GM15510 (cell line): ENCODE measurements around the gene STXBP6.

Experiments used
- POLR2A ChIP-seq: IDR thresholded peaks from 3 replicates; pipeline ENCODE4 v1.6.1; 2011; ENCODE audit warnings: borderline replicate concordance; ENCODE audit not compliant: insufficient read length; ENCODE audit errors: extremely low read depth

Gene STXBP6

GRCh38 chr14:25049568-25050268, at the start of gene STXBP6:
TSS of gene STXBP6 (minus strand) at chr14:25050147. CDS start at chr14:24974818, 75,329 bp downstream.
- TF ChIP-seq POLR2A = no peak

- no peak for TF ChIP-seq POLR2A
Observed at GRCh38 chr14:25097120-25097519, 47.2 kb upstream of the STXBP6 start.

- no peak for TF ChIP-seq POLR2A
Observed at GRCh38 chr14:25095736-25096437, 45.9 kb upstream of the STXBP6 start.

GRCh38 chr14:25094171-25094907, 44.4 kb upstream of the STXBP6 start:
- no peak for TF ChIP-seq POLR2A

- TF ChIP-seq POLR2A = no peak
Observed at GRCh38 chr14:25092258-25092740, 42.4 kb upstream of the STXBP6 start.

GRCh38 chr14:25090716-25091454, 40.9 kb upstream of the STXBP6 start:
- no peak for TF ChIP-seq POLR2A

GRCh38 chr14:25090256-25090655, 40.3 kb upstream of the STXBP6 start:
- TF ChIP-seq POLR2A = no peak

- no peak for TF ChIP-seq POLR2A
Observed at GRCh38 chr14:25089496-25089895, 39.5 kb upstream of the STXBP6 start.

GRCh38 chr14:25086821-25087396, 37.0 kb upstream of the STXBP6 start:
- TF ChIP-seq POLR2A = no peak

- TF ChIP-seq POLR2A = no peak
Observed at GRCh38 chr14:25086081-25086480, 36.1 kb upstream of the STXBP6 start.

- TF ChIP-seq POLR2A = no peak
Observed at GRCh38 chr14:25080682-25081081, 30.7 kb upstream of the STXBP6 start.

GRCh38 chr14:25079311-25079710, 29.4 kb upstream of the STXBP6 start:
- TF ChIP-seq POLR2A = no peak

GRCh38 chr14:25074099-25074685, 24.2 kb upstream of the STXBP6 start:
- TF ChIP-seq POLR2A = no peak

- TF ChIP-seq POLR2A = no peak
Observed at GRCh38 chr14:25069879-25070278, 19.9 kb upstream of the STXBP6 start.
